GM21576 (cell line): Measurements from ENCODE around the gene MTF1.
"Not testable (repeated sequence)": the region's sequence is repeated elsewhere in the genome, so short reads cannot be mapped to it uniquely, and the experiment has no call there.

Experiments
- ATAC-seq: cut with Tn5 transposase; IDR thresholded peaks from one replicate; pipeline ENCODE4 v1.9.1; 2021; ENCODE audit warnings: mild to moderate bottlenecking, moderate library complexity; ENCODE audit not compliant: unreplicated experiment

Gene MTF1

GRCh38 chr1:37795340-37796125 lies 63.9 kb downstream of the MTF1 start:
- no peak for ATAC-seq

- ATAC-seq, result no peak
Measured at GRCh38 chr1:37794372-37795339, 64.7 kb downstream of the MTF1 start.

GRCh38 chr1:37793773-37794371 lies 65.5 kb downstream of the MTF1 start, which contains the start of gene MANEAL:
TSS of gene MANEAL (plus strand) at chr1:37793847. CDS start at chr1:37794183, 336 bp downstream.
- no peak for ATAC-seq

GRCh38 chr1:37792943-37793686 lies 66.3 kb downstream of the MTF1 start:
- ATAC-seq, result no peak

- no peak for ATAC-seq
Measured at GRCh38 chr1:37782491-37782890, 76.9 kb downstream of the MTF1 start.

GRCh38 chr1:37778654-37779053 lies 80.7 kb downstream of the MTF1 start:
- no peak for ATAC-seq

- no peak for ATAC-seq
Measured at GRCh38 chr1:37776946-37777516, 82.4 kb downstream of the MTF1 start.

GRCh38 chr1:37771440-37771839 lies 88.0 kb downstream of the MTF1 start:
- ATAC-seq, result not testable (repeated sequence)

GRCh38 chr1:37767488-37767887 lies 91.9 kb downstream of the MTF1 start:
- no peak for ATAC-seq

- ATAC-seq, result no peak
Measured at GRCh38 chr1:37765916-37766664, 93.3 kb downstream of the MTF1 start.

- no peak for ATAC-seq
Measured at GRCh38 chr1:37764888-37765441, 94.4 kb downstream of the MTF1 start, which contains the start of gene EPHA10. TSS of gene EPHA10 (minus strand) at chr1:37765120. CDS start at chr1:37765066, 54 bp downstream.

GRCh38 chr1:37764414-37764825 lies 95.0 kb downstream of the MTF1 start:
- no peak for ATAC-seq

GRCh38 chr1:37763791-37764413 lies 95.5 kb downstream of the MTF1 start:
- no peak for ATAC-seq

GRCh38 chr1:37762516-37762915 lies 96.9 kb downstream of the MTF1 start:
- no peak for ATAC-seq

GRCh38 chr1:37761416-37762095 lies 97.8 kb downstream of the MTF1 start:
- no peak for ATAC-seq
